ENCODE data around the gene FAM222B. TPM values are rescaled to one million over a fixed set of nuclear protein-coding genes. Genes with fewer than 3 reads are reported as not detected.

Gene FAM222B
- polyA plus RNA-seq, 1 donor (not counting 4 experiments of a cell fraction or from before 2014, with no cell fraction given), result 6.5 TPM

GRCh38 chr17:28885951-28886350 is 43.4 kb upstream of the FAM222B start:
- dilution Hi-C loops (cut with MboI; ENCODE audit: extremely low pct_ligation_motif_present, low sequenced_read_pairs), result no loop called here
- no peak overlapping the region for H2AFZ ChIP-seq (ENCODE audit: control insufficient read depth, low read length)
- no peak for TF ChIP-seq EZH2 (IDR thresholded peaks at IDR 0.05; ENCODE audit: low read length)
- no peak for TF ChIP-seq CTCF (optimal IDR thresholded peaks at IDR 0.05 in 1 of 3, IDR thresholded peaks at IDR 0.05 in 1 of 3, conservative IDR thresholded peaks at IDR 0.05 in 1 of 3; ENCODE audit: extremely low read depth in 1 of 3, insufficient read depth in 2 of 3, low read length in 3 of 3)
- DNase-seq (ENCODE audit: low read depth, low spot score), result no peak
- no peaks in the 10 kb centered on the region for H3K9me1 ChIP-seq (ENCODE audit: control insufficient read depth, extremely low read depth, insufficient read depth, low read length)
- no peak for FAIRE-seq
- H3K36me3 ChIP-seq (ENCODE audit: control insufficient read depth in 2 of 2, extremely low read depth in 1 of 2, insufficient read depth in 2 of 2, low read length in 2 of 2), result peaks cover 27% of the 10 kb centered on the region in 2 experiments
- H3K27ac ChIP-seq (ENCODE audit: control insufficient read depth, insufficient read depth, low read length), result no peak overlapping the region
- no peaks in the 10 kb centered on the region for H4K20me1 ChIP-seq (ENCODE audit: control insufficient read depth, extremely low read depth, insufficient read depth, low read length)
- H3K4me1 ChIP-seq (ENCODE audit: control insufficient read depth, extremely low read depth, insufficient read depth, low read length), result peaks cover 2% of the 10 kb centered on the region
- H3K4me2 ChIP-seq (ENCODE audit: control insufficient read depth, extremely low read depth, insufficient read depth, low read depth, low read length), result no peak overlapping the region
- no peaks in the 10 kb centered on the region for H3K9me3 ChIP-seq (ENCODE audit: control insufficient read depth, low read depth, low read length)
- no peak overlapping the region for H3K9ac ChIP-seq (ENCODE audit: control insufficient read depth, extremely low read depth, insufficient read depth, low read length)
- no peak overlapping the region for H3K4me3 ChIP-seq (ENCODE audit: control insufficient read depth in 2 of 3, extremely low read depth in 1 of 3, insufficient read depth in 2 of 3, low read depth in 1 of 3, low read length in 3 of 3)
- H3K79me2 ChIP-seq (ENCODE audit: control insufficient read depth, insufficient read depth, low read length), result no peaks in the 10 kb centered on the region
- no peaks in the 10 kb centered on the region for H3K27me3 ChIP-seq (ENCODE audit: control insufficient read depth, extremely low read depth, insufficient read depth, low read length)

DNA sequence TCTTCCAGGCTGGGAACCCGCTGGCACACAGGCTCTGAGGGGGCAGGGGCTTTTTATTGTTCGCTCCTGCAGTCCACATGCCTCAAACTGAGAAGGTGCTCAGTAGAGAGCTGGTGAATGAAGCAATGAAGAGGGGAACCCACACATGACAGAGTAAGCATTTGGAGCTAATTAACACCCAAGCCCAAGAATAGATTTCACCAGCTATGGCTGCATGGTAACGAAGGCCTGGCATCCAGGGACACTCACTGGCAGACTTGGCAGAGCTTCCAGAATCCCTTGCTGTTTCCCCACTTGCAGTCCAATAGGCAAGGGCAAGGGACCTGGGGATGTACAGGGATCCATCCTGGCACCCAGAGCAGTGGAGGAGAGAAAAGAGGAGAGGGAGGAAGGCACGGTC is 42.8 kb upstream of the FAM222B start:
- Histone ChIP-seq H3K36me3 (ENCODE audit: control insufficient read depth in 2 of 2, extremely low read depth in 1 of 2, insufficient read depth in 2 of 2, low read length in 2 of 2) (peaks cover 31 to 32% of the 10 kb centered on the region in 2 experiments), H3K79me2 (ENCODE audit: control insufficient read depth, insufficient read depth, low read length) (no peaks in the 10 kb centered on the region), H4K20me1 (ENCODE audit: control insufficient read depth, extremely low read depth, insufficient read depth, low read length) (no peaks in the 10 kb centered on the region), H3K27ac (ENCODE audit: control insufficient read depth, insufficient read depth, low read length) (no peak overlapping the region), H3K4me1 (ENCODE audit: control insufficient read depth, extremely low read depth, insufficient read depth, low read length) (peaks cover 8% of the 10 kb centered on the region), H3K9me3 (ENCODE audit: control insufficient read depth, low read depth, low read length) (no peaks in the 10 kb centered on the region), H3K4me2 (ENCODE audit: control insufficient read depth, extremely low read depth, insufficient read depth, low read depth, low read length) (no peak overlapping the region), H3K9me1 (ENCODE audit: control insufficient read depth, extremely low read depth, insufficient read depth, low read length) (no peaks in the 10 kb centered on the region), H2AFZ (ENCODE audit: control insufficient read depth, low read length) (no peak overlapping the region), H3K4me3 (ENCODE audit: control insufficient read depth in 2 of 3, extremely low read depth in 1 of 3, insufficient read depth in 2 of 3, low read depth in 1 of 3, low read length in 3 of 3) (no peak overlapping the region), H3K9ac (ENCODE audit: control insufficient read depth, extremely low read depth, insufficient read depth, low read length) (no peak overlapping the region), H3K27me3 (ENCODE audit: control insufficient read depth, extremely low read depth, insufficient read depth, low read length) (no peaks in the 10 kb centered on the region)
- TF ChIP-seq CTCF (optimal IDR thresholded peaks at IDR 0.05 in 1 of 3, IDR thresholded peaks at IDR 0.05 in 1 of 3, conservative IDR thresholded peaks at IDR 0.05 in 1 of 3; ENCODE audit: extremely low read depth in 1 of 3, insufficient read depth in 2 of 3, low read length in 3 of 3) (no peak), EZH2 (IDR thresholded peaks at IDR 0.05; ENCODE audit: low read length) (no peak)
- FAIRE-seq, result no peak
- DNase-seq (ENCODE audit: low read depth, low spot score), result no peak
- dilution Hi-C loops (cut with MboI; ENCODE audit: extremely low pct_ligation_motif_present, low sequenced_read_pairs), result no loop called here
